Retinal pigment epithelial cell (primary cell): Measurements from ENCODE around the gene IL27RA.

Experiments used
- DNase-seq: peaks from one replicate; pipeline ENCODE4 v3.0.0-alpha.2; 2010; ENCODE audit warnings: low read depth
- H3K4me3 ChIP-seq: 2 replicates; pipeline ENCODE4 v1.5.1; 2011; ENCODE audit warnings: mild to moderate bottlenecking, low read length, control low read depth, moderate library complexity
- TF ChIP-seq, protein P1 (sequence below): conservative IDR thresholded peaks from 2 replicates; pipeline ENCODE4 v1.5.1; 2011; ENCODE audit warnings: low read depth, low read length, control low read depth, inconsistent platforms

The IL27RA gene

DNA sequence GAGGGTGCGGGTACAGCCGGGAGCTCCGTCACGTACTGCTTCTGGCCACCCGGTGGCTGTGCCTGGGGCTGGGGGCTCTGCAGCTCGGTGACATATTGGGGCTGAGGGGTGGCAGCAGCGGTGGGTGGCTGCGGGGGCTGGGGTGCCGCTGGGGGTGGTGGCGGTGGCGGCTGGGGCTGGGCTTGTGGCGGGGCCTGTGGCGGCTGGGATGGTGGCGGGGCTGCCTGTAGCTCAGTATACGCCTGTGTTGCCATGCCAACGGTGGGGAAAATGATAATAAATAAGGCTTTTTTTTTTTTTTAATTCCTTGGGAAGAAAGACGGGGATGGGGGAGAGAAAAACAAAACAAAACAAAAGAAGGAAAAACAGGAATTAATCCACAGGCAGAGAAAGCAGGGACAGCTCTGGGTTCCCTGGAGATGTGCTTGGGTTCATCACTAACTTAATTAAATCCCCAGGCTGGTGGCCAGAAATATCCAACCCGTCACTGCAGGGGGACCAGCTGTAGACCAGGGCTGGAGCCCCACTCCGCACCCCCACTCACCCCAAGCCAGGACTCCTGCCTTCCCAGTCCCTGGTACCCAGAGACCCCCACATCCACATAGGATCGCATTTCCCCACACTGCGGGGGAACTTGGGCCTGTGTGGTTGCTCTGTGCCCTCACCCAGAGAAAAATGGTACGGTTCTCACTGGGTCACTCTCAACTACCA is 37.8 kb upstream of the IL27RA start:
- no peak overlapping the region for H3K4me3 ChIP-seq
- TF ChIP-seq, protein P1, sequence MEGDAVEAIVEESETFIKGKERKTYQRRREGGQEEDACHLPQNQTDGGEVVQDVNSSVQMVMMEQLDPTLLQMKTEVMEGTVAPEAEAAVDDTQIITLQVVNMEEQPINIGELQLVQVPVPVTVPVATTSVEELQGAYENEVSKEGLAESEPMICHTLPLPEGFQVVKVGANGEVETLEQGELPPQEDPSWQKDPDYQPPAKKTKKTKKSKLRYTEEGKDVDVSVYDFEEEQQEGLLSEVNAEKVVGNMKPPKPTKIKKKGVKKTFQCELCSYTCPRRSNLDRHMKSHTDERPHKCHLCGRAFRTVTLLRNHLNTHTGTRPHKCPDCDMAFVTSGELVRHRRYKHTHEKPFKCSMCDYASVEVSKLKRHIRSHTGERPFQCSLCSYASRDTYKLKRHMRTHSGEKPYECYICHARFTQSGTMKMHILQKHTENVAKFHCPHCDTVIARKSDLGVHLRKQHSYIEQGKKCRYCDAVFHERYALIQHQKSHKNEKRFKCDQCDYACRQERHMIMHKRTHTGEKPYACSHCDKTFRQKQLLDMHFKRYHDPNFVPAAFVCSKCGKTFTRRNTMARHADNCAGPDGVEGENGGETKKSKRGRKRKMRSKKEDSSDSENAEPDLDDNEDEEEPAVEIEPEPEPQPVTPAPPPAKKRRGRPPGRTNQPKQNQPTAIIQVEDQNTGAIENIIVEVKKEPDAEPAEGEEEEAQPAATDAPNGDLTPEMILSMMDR, result no peak
- no peak for DNase-seq

- DNase-seq, result no peak
- TF ChIP-seq, protein P1, result no peak
- no peak overlapping the region for H3K4me3 ChIP-seq
Observed at GRCh38 chr19:13995017-13995728, 36.4 kb upstream of the IL27RA start.

DNA sequence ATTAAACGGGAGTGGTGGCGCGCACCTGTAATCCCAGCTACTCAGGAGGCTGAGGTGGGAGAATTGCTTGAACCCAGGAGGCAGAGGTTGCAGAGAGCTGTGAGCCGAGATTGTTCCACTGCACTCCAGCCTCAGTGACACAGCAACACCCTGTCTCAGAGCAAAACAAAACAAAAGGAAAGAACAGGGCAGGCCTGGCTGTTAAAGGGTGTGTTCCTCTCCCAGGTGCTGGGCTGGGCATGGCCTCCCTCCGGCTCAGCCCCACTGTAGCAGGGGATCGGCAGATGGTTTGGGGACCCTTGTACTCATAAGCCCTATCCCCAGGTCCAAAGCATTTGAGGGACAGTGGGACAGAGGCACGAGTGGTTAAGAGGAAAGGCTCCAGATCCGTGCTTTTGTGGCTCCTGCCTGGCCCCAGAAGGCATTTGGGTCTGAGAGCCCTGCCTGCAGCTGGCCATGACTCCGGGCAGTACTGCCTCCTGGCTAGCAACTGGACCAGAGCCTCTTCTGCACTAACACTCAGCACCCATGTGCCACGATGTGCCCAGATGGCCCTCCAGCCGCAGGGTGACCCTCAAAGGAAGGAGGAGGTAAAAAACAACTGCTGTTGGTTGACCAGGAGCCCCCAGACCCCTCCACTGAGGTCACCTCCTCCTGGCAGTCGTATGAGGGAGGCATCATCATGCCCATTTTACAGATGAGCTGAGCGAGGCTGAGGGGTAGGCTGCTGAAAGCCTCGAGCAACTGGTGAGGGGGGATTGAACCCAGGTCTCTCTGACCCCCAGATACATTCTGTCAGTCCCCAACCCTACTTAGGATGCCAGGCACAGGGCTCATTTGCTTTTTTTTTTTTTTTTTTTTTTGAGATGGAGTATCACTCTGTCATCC is 35.4 kb upstream of the IL27RA start:
- H3K4me3 ChIP-seq, result no peak overlapping the region
- TF ChIP-seq, protein P1, result no peak
- no peak for DNase-seq

- TF ChIP-seq, protein P1, result no peak
- DNase-seq, result no peak
- no peak overlapping the region for H3K4me3 ChIP-seq
Observed at GRCh38 chr19:13996928-13997630, 34.5 kb upstream of the IL27RA start.

- TF ChIP-seq, protein P1, result no peak
- no peak for DNase-seq
- no peak overlapping the region for H3K4me3 ChIP-seq
Observed at GRCh38 chr19:13997631-13997962, 34.0 kb upstream of the IL27RA start.

GRCh38 chr19:13998426-13998825 is 33.1 kb upstream of the IL27RA start:
- no peak for DNase-seq
- no peak overlapping the region for H3K4me3 ChIP-seq
- TF ChIP-seq, protein P1, result no peak
